Measurements from ENCODE around the gene KCND1.

KCND1 gene

GRCh38 chrX:49000636-49001035 lies 29.0 kb upstream of the KCND1 start:
- H3K4me3 ChIP-seq (ENCODE audit: low read depth, low read length): no peak overlapping the region
- ChIA-PET CTCF (no interaction called here), POLR2A (no interaction called here)
- H3K9me3 ChIP-seq (ENCODE audit: control insufficient read depth, insufficient read depth, low read depth, low read length): no peaks in the 10 kb centered on the region
- no peaks in the 10 kb centered on the region for H3K4me1 ChIP-seq (ENCODE audit: control insufficient read depth, insufficient read depth, low read length)
- no peak overlapping the region for H3K27ac ChIP-seq (ENCODE audit: extremely low read depth, low read depth, low read length)
- peaks cover 11 to 40% of the 10 kb centered on the region in 2 experiments for H3K36me3 ChIP-seq (ENCODE audit: control insufficient read depth in 2 of 2, insufficient read depth in 1 of 2, low read length in 2 of 2)
- TF ChIP-seq ZNF548 (tag by site-specific recombination; IDR thresholded peaks at IDR 0.05) (no peak), ZNF311 (tag by site-specific recombination; IDR thresholded peaks at IDR 0.05; ENCODE audit: borderline replicate concordance) (no peak), HOXD13 (CRISPR knock-in tag; IDR thresholded peaks at IDR 0.05; ENCODE audit: borderline replicate concordance) (no peak), ZNF350 (tag by site-specific recombination; IDR thresholded peaks at IDR 0.05) (no peak), ZNF391 (tag by site-specific recombination; IDR thresholded peaks at IDR 0.05; ENCODE audit: borderline replicate concordance, low read depth) (no peak), KLF7 (tag by site-specific recombination; IDR thresholded peaks at IDR 0.05; ENCODE audit: borderline replicate concordance) (no peak), FEZF1 (tag by site-specific recombination; IDR thresholded peaks at IDR 0.05) (no peak), ZNF776 (tag by site-specific recombination; IDR thresholded peaks at IDR 0.05; ENCODE audit: borderline replicate concordance) (no peak), ZNF837 (tag by site-specific recombination; IDR thresholded peaks at IDR 0.05) (no peak), ZNF561 (tag by site-specific recombination; IDR thresholded peaks at IDR 0.05; ENCODE audit: borderline replicate concordance) (no peak), RBAK (tag by site-specific recombination; IDR thresholded peaks at IDR 0.05) (no peak), ZNF169 (tag by site-specific recombination; IDR thresholded peaks at IDR 0.05) (no peak), HOXA7 (CRISPR knock-in tag; IDR thresholded peaks at IDR 0.05; ENCODE audit: borderline replicate concordance) (no peak), ZNF239 (tag by site-specific recombination; IDR thresholded peaks at IDR 0.05) (no peak), ZNF223 (tag by site-specific recombination; IDR thresholded peaks at IDR 0.05) (no peak), ZNF544 (tag by site-specific recombination; IDR thresholded peaks at IDR 0.05) (no peak), MYNN (tag by site-specific recombination; IDR thresholded peaks at IDR 0.05; ENCODE audit: borderline replicate concordance) (no peak), ZNF626 (tag by site-specific recombination; IDR thresholded peaks at IDR 0.05) (no peak), ZNF555 (tag by site-specific recombination; conservative IDR thresholded peaks at IDR 0.05) (no peak)
- TF ChIP-seq, protein P1, sequence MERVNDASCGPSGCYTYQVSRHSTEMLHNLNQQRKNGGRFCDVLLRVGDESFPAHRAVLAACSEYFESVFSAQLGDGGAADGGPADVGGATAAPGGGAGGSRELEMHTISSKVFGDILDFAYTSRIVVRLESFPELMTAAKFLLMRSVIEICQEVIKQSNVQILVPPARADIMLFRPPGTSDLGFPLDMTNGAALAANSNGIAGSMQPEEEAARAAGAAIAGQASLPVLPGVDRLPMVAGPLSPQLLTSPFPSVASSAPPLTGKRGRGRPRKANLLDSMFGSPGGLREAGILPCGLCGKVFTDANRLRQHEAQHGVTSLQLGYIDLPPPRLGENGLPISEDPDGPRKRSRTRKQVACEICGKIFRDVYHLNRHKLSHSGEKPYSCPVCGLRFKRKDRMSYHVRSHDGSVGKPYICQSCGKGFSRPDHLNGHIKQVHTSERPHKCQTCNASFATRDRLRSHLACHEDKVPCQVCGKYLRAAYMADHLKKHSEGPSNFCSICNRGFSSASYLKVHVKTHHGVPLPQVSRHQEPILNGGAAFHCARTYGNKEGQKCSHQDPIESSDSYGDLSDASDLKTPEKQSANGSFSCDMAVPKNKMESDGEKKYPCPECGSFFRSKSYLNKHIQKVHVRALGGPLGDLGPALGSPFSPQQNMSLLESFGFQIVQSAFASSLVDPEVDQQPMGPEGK (tag by site-specific recombination; IDR thresholded peaks at IDR 0.05): no peak

DNA sequence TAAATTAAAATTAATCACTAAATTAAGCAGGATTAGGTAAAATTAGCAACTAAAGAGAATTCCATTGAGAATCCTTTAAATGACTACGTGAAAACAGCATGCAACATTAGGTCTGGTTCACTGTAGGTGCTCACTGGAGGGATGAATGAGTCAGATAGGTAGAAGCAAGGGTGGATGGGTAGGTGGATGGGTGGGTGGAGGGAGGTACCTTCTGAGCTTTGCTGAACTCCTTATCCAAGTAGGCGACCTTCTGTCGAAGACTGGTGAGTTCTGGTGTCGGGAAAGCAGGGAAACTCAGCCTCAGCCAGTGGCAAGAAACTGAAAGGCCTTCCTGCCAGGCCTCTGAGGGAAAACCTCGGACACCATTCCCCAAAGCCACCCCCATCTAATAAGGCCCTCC lies 27.4 kb upstream of the KCND1 start:
- Histone ChIP-seq H3K4me1 (ENCODE audit: control insufficient read depth, insufficient read depth, low read length) (no peaks in the 10 kb centered on the region), H3K9me3 (ENCODE audit: control insufficient read depth, insufficient read depth, low read depth, low read length) (no peaks in the 10 kb centered on the region), H3K27ac (ENCODE audit: extremely low read depth, low read depth, low read length) (no peak overlapping the region), H3K4me3 (ENCODE audit: low read depth, low read length) (no peak overlapping the region), H3K36me3 (ENCODE audit: control insufficient read depth in 2 of 2, insufficient read depth in 1 of 2, low read length in 2 of 2) (peaks cover 11 to 50% of the 10 kb centered on the region in 2 experiments)
- CTCF ChIA-PET: interaction anchor here (0.9 kb wide), 1 partner anchor 45 kb away, joined by 3 read pairs; no protein-coding TSS in a partner anchor
- TF ChIP-seq ZNF133 (tag by site-specific recombination; IDR thresholded peaks at IDR 0.05) (no peak), ZFHX2 (tag by site-specific recombination; conservative IDR thresholded peaks at IDR 0.05) (peak; percentile 85), EGR2 (tag by site-specific recombination; IDR thresholded peaks at IDR 0.05; ENCODE audit: low read depth) (peak; percentile 86)
- POLR2A ChIA-PET: interaction anchor here (0.9 kb wide), 1 partner anchor 192 kb away, joined by 3 read pairs; no protein-coding TSS in a partner anchor

DNA sequence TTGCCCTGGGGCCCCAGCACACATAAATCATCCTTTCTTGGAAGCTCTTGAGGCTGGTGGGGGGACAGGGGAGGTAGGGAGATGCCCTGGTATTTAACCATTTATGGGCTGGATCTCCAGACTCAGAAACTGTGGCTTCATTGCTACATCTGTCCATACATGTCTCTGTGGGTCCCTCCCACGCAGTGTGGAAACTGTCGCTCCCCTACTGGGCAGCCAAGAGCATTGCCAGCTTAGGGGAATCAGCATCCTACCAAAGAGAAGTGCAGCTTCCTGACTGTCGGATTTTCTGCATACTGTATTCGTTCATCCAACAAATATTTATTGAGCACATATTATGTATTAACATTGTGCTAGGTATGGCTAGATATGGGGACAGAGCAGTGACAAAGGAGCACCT lies 26.7 kb upstream of the KCND1 start:
- POLR2A ChIA-PET: no interaction called here
- H3K4me3 ChIP-seq (ENCODE audit: low read depth, low read length): no peak overlapping the region
- no peak for TF ChIP-seq ZNF214 (tag by site-specific recombination; IDR thresholded peaks at IDR 0.05; ENCODE audit: borderline replicate concordance)
- TF ChIP-seq ZNF202 (tag by site-specific recombination; IDR thresholded peaks at IDR 0.05; ENCODE audit: borderline replicate concordance): no peak
- TF ChIP-seq, protein P2, sequence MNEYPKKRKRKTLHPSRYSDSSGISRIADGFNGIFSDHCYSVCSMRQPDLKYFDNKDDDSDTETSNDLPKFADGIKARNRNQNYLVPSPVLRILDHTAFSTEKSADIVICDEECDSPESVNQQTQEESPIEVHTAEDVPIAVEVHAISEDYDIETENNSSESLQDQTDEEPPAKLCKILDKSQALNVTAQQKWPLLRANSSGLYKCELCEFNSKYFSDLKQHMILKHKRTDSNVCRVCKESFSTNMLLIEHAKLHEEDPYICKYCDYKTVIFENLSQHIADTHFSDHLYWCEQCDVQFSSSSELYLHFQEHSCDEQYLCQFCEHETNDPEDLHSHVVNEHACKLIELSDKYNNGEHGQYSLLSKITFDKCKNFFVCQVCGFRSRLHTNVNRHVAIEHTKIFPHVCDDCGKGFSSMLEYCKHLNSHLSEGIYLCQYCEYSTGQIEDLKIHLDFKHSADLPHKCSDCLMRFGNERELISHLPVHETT (tag by site-specific recombination; IDR thresholded peaks at IDR 0.05): no peak
- no peak for TF ChIP-seq ZNF558 (tag by site-specific recombination; IDR thresholded peaks at IDR 0.05)
- no peak for TF ChIP-seq ZNF133 (tag by site-specific recombination; IDR thresholded peaks at IDR 0.05)
- TF ChIP-seq MZF1 (tag by site-specific recombination; IDR thresholded peaks at IDR 0.05; ENCODE audit: borderline replicate concordance): no peak
- CTCF ChIA-PET: no interaction called here
- no peaks in the 10 kb centered on the region for H3K9me3 ChIP-seq (ENCODE audit: control insufficient read depth, insufficient read depth, low read depth, low read length)
- no peaks in the 10 kb centered on the region for H3K4me1 ChIP-seq (ENCODE audit: control insufficient read depth, insufficient read depth, low read length)
- H3K27ac ChIP-seq (ENCODE audit: extremely low read depth, low read depth, low read length): no peak overlapping the region
- peaks cover 11 to 56% of the 10 kb centered on the region in 2 experiments for H3K36me3 ChIP-seq (ENCODE audit: control insufficient read depth in 2 of 2, insufficient read depth in 1 of 2, low read length in 2 of 2)

Measured in HEK293 (cell line).